NOMO-1 treated with DMSO at 0.1 percent for 48 hours (cell line): ENCODE results near the gene ARHGAP11A.

ENCODE experiments used
- DNase-seq: peaks from one replicate; lab custom pipeline; 2025; ENCODE audit not compliant: unreplicated experiment; lab: John Stamatoyannopoulos, UW

ARHGAP11A gene

GRCh38 chr15:32652178-32652577 is 36.9 kb downstream of the ARHGAP11A start:
- no peak for DNase-seq

GRCh38 chr15:32656091-32656490 is 40.8 kb downstream of the ARHGAP11A start:
- DNase-seq: no peak

GRCh38 chr15:32656496-32656895 is 41.2 kb downstream of the ARHGAP11A start:
- no peak for DNase-seq

- no peak for DNase-seq
Measured at GRCh38 chr15:32657198-32657883, 42.0 kb downstream of the ARHGAP11A start.

GRCh38 chr15:32657941-32658340 is 42.6 kb downstream of the ARHGAP11A start:
- DNase-seq: no peak

- no peak for DNase-seq
Measured at GRCh38 chr15:32659340-32660155, 44.2 kb downstream of the ARHGAP11A start.

- DNase-seq: no peak
Measured at GRCh38 chr15:32663671-32664070, 48.4 kb downstream of the ARHGAP11A start.

GRCh38 chr15:32664796-32665195 is 49.5 kb downstream of the ARHGAP11A start:
- DNase-seq: no peak

- no peak for DNase-seq
Measured at GRCh38 chr15:32667321-32667720, 52.0 kb downstream of the ARHGAP11A start.

- no peak for DNase-seq
Measured at GRCh38 chr15:32668942-32669341, 53.6 kb downstream of the ARHGAP11A start.

- DNase-seq: no peak
Measured at GRCh38 chr15:32669896-32670611, 54.8 kb downstream of the ARHGAP11A start.

GRCh38 chr15:32670623-32671022 is 55.3 kb downstream of the ARHGAP11A start:
- DNase-seq: no peak

GRCh38 chr15:32671339-32672325 is 56.3 kb downstream of the ARHGAP11A start:
- no peak for DNase-seq

GRCh38 chr15:32674681-32675080 is 59.4 kb downstream of the ARHGAP11A start:
- no peak for DNase-seq

GRCh38 chr15:32675466-32675865 is 60.2 kb downstream of the ARHGAP11A start:
- DNase-seq: peak; percentile 72

- no peak for DNase-seq
Measured at GRCh38 chr15:32676169-32676568, 60.9 kb downstream of the ARHGAP11A start.

GRCh38 chr15:32677238-32677750 is 62.0 kb downstream of the ARHGAP11A start:
- no peak for DNase-seq

GRCh38 chr15:32679298-32679690 is 64.0 kb downstream of the ARHGAP11A start:
- no peak for DNase-seq

GRCh38 chr15:32682569-32682968 is 67.3 kb downstream of the ARHGAP11A start:
- DNase-seq: no peak

GRCh38 chr15:32682977-32683630 is 67.8 kb downstream of the ARHGAP11A start:
- no peak for DNase-seq
